ENCODE results near the gene FYB1. TPM values are rescaled to one million over a fixed set of nuclear protein-coding genes. Genes with fewer than 3 reads are reported as not detected.

The FYB1 gene
- total RNA-seq, 2 donors from 2014 or later: 3.1 to 4.0 TPM

GRCh38 chr5:39213447-39214207, 5.7 kb downstream of the FYB1 start:
- no peak overlapping the region for H3K27ac ChIP-seq
- intact Hi-C loops (cut with DNase I): no loop called here
- no peak for DNase-seq (ENCODE audit: low spot score)
- no peaks in the 10 kb centered on the region for H3K9me3 ChIP-seq
- TF ChIP-seq CTCF (IDR thresholded peaks at IDR 0.05) (no peak), POLR2A (IDR thresholded peaks at IDR 0.05) (no peak), POLR2AphosphoS5 (IDR thresholded peaks at IDR 0.05) (no peak)
- no peaks in the 10 kb centered on the region for H3K36me3 ChIP-seq
- WGBS: 68% methylated on average over 6 of the region's 6 CpGs
- no peaks in the 10 kb centered on the region for H3K27me3 ChIP-seq (replicated peaks; ENCODE audit: insufficient read depth)
- no peak overlapping the region for H3K4me3 ChIP-seq
- no peaks in the 10 kb centered on the region for H3K4me1 ChIP-seq (replicated peaks)

- no peak for DNase-seq (ENCODE audit: low spot score)
- Histone ChIP-seq H3K36me3 (no peaks in the 10 kb centered on the region), H3K9me3 (no peaks in the 10 kb centered on the region), H3K4me3 (no peak overlapping the region), H3K4me1 (replicated peaks) (no peaks in the 10 kb centered on the region), H3K27ac (no peak overlapping the region), H3K27me3 (replicated peaks; ENCODE audit: insufficient read depth) (no peaks in the 10 kb centered on the region)
- 83% methylated on average over 3 of the region's 3 CpGs for WGBS
- TF ChIP-seq POLR2AphosphoS5 (IDR thresholded peaks at IDR 0.05) (no peak), POLR2A (IDR thresholded peaks at IDR 0.05) (no peak), CTCF (IDR thresholded peaks at IDR 0.05) (no peak)
- intact Hi-C loops (cut with DNase I): no loop called here
Observed at GRCh38 chr5:39211773-39212172, 7.6 kb downstream of the FYB1 start.

- Histone ChIP-seq H3K27me3 (replicated peaks; ENCODE audit: insufficient read depth) (no peaks in the 10 kb centered on the region), H3K27ac (no peak overlapping the region), H3K4me1 (replicated peaks) (no peaks in the 10 kb centered on the region), H3K9me3 (no peaks in the 10 kb centered on the region), H3K36me3 (no peaks in the 10 kb centered on the region), H3K4me3 (no peak overlapping the region)
- WGBS: 90% methylated on average over 10 of the region's 10 CpGs
- no peak for DNase-seq (ENCODE audit: low spot score)
- no peak for TF ChIP-seq POLR2AphosphoS5 (IDR thresholded peaks at IDR 0.05)
- intact Hi-C loops (cut with DNase I): no loop called here
Observed at GRCh38 chr5:39209924-39210323, 9.4 kb downstream of the FYB1 start.

- DNase-seq (ENCODE audit: low spot score): no peak
- TF ChIP-seq CTCF (IDR thresholded peaks at IDR 0.05) (no peak), POLR2A (IDR thresholded peaks at IDR 0.05) (no peak), POLR2AphosphoS5 (IDR thresholded peaks at IDR 0.05) (no peak)
- no peak overlapping the region for H3K27ac ChIP-seq
- WGBS: 82% methylated on average over 8 of the region's 8 CpGs
- no peak overlapping the region for H3K4me3 ChIP-seq
- no peaks in the 10 kb centered on the region for H3K27me3 ChIP-seq (replicated peaks; ENCODE audit: insufficient read depth)
- intact Hi-C loops (cut with DNase I): no loop called here
- no peaks in the 10 kb centered on the region for H3K9me3 ChIP-seq
- no peaks in the 10 kb centered on the region for H3K4me1 ChIP-seq (replicated peaks)
- H3K36me3 ChIP-seq: no peaks in the 10 kb centered on the region
Observed at GRCh38 chr5:39208471-39208870, 10.9 kb downstream of the FYB1 start.

GRCh38 chr5:39207345-39208045, 11.9 kb downstream of the FYB1 start:
- WGBS: 54% methylated on average over 5 of the region's 5 CpGs
- DNase-seq (ENCODE audit: low spot score): no peak
- no peak overlapping the region for H3K27ac ChIP-seq
- no peaks in the 10 kb centered on the region for H3K4me1 ChIP-seq (replicated peaks)
- H3K4me3 ChIP-seq: no peak overlapping the region
- no peak for TF ChIP-seq POLR2AphosphoS5 (IDR thresholded peaks at IDR 0.05)
- no peak for TF ChIP-seq CTCF (IDR thresholded peaks at IDR 0.05)
- no peak for TF ChIP-seq POLR2A (IDR thresholded peaks at IDR 0.05)
- no peaks in the 10 kb centered on the region for H3K36me3 ChIP-seq
- intact Hi-C loops (cut with DNase I): no loop called here
- no peaks in the 10 kb centered on the region for H3K9me3 ChIP-seq
- H3K27me3 ChIP-seq (replicated peaks; ENCODE audit: insufficient read depth): no peaks in the 10 kb centered on the region
